OCI-LY7 (cell line): ENCODE results near the gene LONP2.

ENCODE experiments used
- CTCF ChIP-seq: fragments of 200-600 bp; sonication (generic); conservative IDR thresholded peaks from 2 replicates; pipeline ENCODE4 v1.5.1; 2014; ENCODE audit warnings: mild to moderate bottlenecking, antibody characterized with exemption, low read length, moderate library complexity, mixed read lengths
- EZH2phosphoT487 ChIP-seq: fragments of 200-600 bp; sonication (generic); IDR thresholded peaks from 2 replicates; pipeline ENCODE4 v1.6.1; 2018; ENCODE audit warnings: low read depth, borderline replicate concordance, mild to moderate bottlenecking, mixed run types, antibody characterized with exemption, low read length, moderate library complexity, mixed read lengths

DNA sequence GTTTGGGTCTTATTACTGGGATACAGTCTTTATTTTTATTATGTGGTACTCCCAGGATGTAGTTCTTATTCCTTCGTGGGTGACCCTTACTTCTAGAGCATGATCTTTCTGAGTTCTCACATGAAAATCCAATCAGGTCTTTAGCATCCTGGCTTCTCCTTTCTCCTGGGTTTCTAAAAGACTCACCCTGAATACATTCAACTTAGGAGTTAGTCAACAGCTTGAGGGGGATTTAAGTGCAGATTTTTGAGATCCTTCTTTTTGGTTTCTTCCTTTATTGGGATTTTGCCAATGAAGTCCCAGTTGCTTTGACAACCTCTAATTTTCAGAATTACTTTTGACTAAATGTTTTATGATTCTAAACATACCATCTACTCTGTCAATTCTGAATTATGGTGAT, 72.9 kb downstream of the LONP2 start:
- TF ChIP-seq CTCF (no peak), EZH2phosphoT487 (no peak)
